Trophoblast cell (in vitro differentiated cells and primary cell): ENCODE measurements around the gene AURKA.

Experiments used
- DNase-seq, 2 donors: peaks; one replicate each; pipeline ENCODE4 v3.0.0-alpha.2; 2016
- H2AFZ ChIP-seq: 2 replicates; pipeline ENCODE4 v1.6.1; 2013; ENCODE audit warnings: low read length, moderate library complexity, mild to moderate bottlenecking; ENCODE audit not compliant: insufficient read depth, poor library complexity
- H2AK5ac ChIP-seq: 2 replicates; pipeline ENCODE4 v1.6.1; 2013; ENCODE audit warnings: mild to moderate bottlenecking, low read length
- H2BK120ac ChIP-seq: 2 replicates; pipeline ENCODE4 v1.6.1; 2013; ENCODE audit warnings: low read length, mild to moderate bottlenecking, moderate library complexity; ENCODE audit not compliant: insufficient read depth, poor library complexity
- H2BK12ac ChIP-seq: 2 replicates; pipeline ENCODE4 v1.6.1; 2013; ENCODE audit warnings: mild to moderate bottlenecking, low read length, moderate library complexity
- H2BK5ac ChIP-seq: 2 replicates; pipeline ENCODE4 v1.6.1; 2013; ENCODE audit warnings: low read length, low read depth, moderate library complexity, mild to moderate bottlenecking; ENCODE audit not compliant: poor library complexity
- H3K14ac ChIP-seq: 2 replicates; pipeline ENCODE4 v1.6.1; 2013; ENCODE audit warnings: mild to moderate bottlenecking, low read length
- H3K18ac ChIP-seq: 2 replicates; pipeline ENCODE4 v1.6.1; 2013; ENCODE audit warnings: mild to moderate bottlenecking, low read length
- H3K23ac ChIP-seq: 2 replicates; pipeline ENCODE4 v1.6.1; 2013; ENCODE audit warnings: low read length
- H3K27ac ChIP-seq: 2 replicates; pipeline ENCODE4 v1.5.1; 2013; ENCODE audit warnings: low read depth, mild to moderate bottlenecking, inconsistent platforms, low read length, moderate library complexity
- H3K27me3 ChIP-seq: 2 replicates; pipeline ENCODE4 v1.6.1; 2013; ENCODE audit warnings: inconsistent platforms, mild to moderate bottlenecking, low read length, moderate library complexity; ENCODE audit not compliant: insufficient read depth
- H3K36me3 ChIP-seq, 2 experiments: 1 replicate in 1 of 2; 2 replicates in 1 of 2; pipeline ENCODE4 v1.6.1; 2013; ENCODE audit warnings: low read length in 2 of 2, mild to moderate bottlenecking in 2 of 2, moderate library complexity in 1 of 2; ENCODE audit not compliant: insufficient read depth in 2 of 2, control insufficient read depth in 1 of 2
- H3K4ac ChIP-seq: 2 replicates; pipeline ENCODE4 v1.6.1; 2013; ENCODE audit warnings: low read depth, mild to moderate bottlenecking, low read length, moderate library complexity
- H3K4me1 ChIP-seq, 2 experiments: 1 replicate in 1 of 2; 2 replicates in 1 of 2; pipeline ENCODE4 v1.6.1; 2013; ENCODE audit warnings: low read length in 2 of 2, mild to moderate bottlenecking in 2 of 2, moderate library complexity in 1 of 2; ENCODE audit not compliant: insufficient read depth in 2 of 2, control insufficient read depth in 1 of 2
- H3K4me2 ChIP-seq: 2 replicates; pipeline ENCODE4 v1.6.1; 2013; ENCODE audit warnings: inconsistent platforms, mild to moderate bottlenecking, low read length, moderate library complexity
- H3K4me3 ChIP-seq: 2 replicates; pipeline ENCODE4 v1.5.1; 2013; ENCODE audit warnings: mild to moderate bottlenecking, low read depth, low read length, inconsistent platforms
- H3K79me1 ChIP-seq: one replicate; pipeline ENCODE4 v1.6.1; 2013; ENCODE audit warnings: low read length
- H3K79me2 ChIP-seq: 2 replicates; pipeline ENCODE4 v1.6.1; 2013; ENCODE audit warnings: low read length, mild to moderate bottlenecking; ENCODE audit not compliant: control insufficient read depth, insufficient read depth, poor library complexity
- H3K9ac ChIP-seq: 2 replicates; pipeline ENCODE4 v1.6.1; 2013; ENCODE audit warnings: mild to moderate bottlenecking, low read length
- H3K9me3 ChIP-seq: 2 replicates; pipeline ENCODE4 v1.6.1; 2013; ENCODE audit warnings: low read depth, mild to moderate bottlenecking, control low read depth, inconsistent platforms, low read length; ENCODE audit not compliant: insufficient read depth
- H4K12ac ChIP-seq: 2 replicates; pipeline ENCODE4 v1.6.1; 2013; ENCODE audit warnings: low read depth, mild to moderate bottlenecking, low read length, moderate library complexity
- H4K8ac ChIP-seq: 2 replicates; pipeline ENCODE4 v1.6.1; 2013; ENCODE audit warnings: low read depth, mild to moderate bottlenecking, low read length, moderate library complexity
- H4K91ac ChIP-seq: one replicate; pipeline ENCODE4 v1.6.1; 2013; ENCODE audit warnings: low read depth, mild to moderate bottlenecking, low read length, moderate library complexity
- WGBS: extraction: QIAGEN DNeasy Blood & Tissue Kit; methylation state at CpG from one replicate; pipeline ENCODE4 v1.1.7; 2013; ENCODE audit warnings: missing lambda C conversion rate; ENCODE audit not compliant: insufficient read length, insufficient coverage; ENCODE audit errors: extremely low coverage; 5-methylcytosine and 5-hydroxymethylcytosine counted together

Gene AURKA

DNA sequence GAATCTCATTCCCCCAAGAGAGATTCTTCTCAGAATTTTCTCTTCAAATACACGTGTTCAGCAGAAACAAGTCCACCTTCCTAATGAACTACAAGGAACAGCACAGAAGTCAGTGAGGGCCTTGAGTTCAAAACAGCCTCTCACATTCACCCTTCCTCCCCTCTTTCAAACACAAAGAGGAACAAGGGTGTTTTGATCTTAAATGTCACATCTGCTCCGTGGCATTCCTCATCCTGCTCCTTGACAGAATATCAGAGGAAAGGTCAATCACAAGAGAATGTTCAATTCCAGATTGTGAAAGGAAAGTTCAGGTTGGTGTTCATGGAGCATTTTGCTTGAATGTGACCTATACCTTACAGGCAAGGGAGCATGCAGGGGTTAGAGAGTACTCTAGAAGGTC lies 68.8 kb downstream of the AURKA start:
- H3K14ac ChIP-seq: no peak overlapping the region
- H3K79me1 ChIP-seq: no peaks in the 10 kb centered on the region
- no CpG with 5 or more reads among the region's 2 CpGs for WGBS
- H4K91ac ChIP-seq: no peak overlapping the region
- H3K79me2 ChIP-seq: no peaks in the 10 kb centered on the region
- no peak overlapping the region for H3K9ac ChIP-seq
- no peak overlapping the region for H4K8ac ChIP-seq
- no peak overlapping the region for H3K4ac ChIP-seq
- no peak overlapping the region for H3K4me2 ChIP-seq
- H2BK5ac ChIP-seq: no peak overlapping the region
- no peak overlapping the region for H3K18ac ChIP-seq
- H3K27me3 ChIP-seq: no peaks in the 10 kb centered on the region
- no peaks in the 10 kb centered on the region for H3K4me1 ChIP-seq
- peaks cover 11% of the 10 kb centered on the region for H3K9me3 ChIP-seq
- no peak overlapping the region for H2BK120ac ChIP-seq
- H2AK5ac ChIP-seq: no peak overlapping the region
- DNase-seq: no peak
- no peak overlapping the region for H3K27ac ChIP-seq
- no peak overlapping the region for H2AFZ ChIP-seq
- no peak overlapping the region for H4K12ac ChIP-seq
- H3K36me3 ChIP-seq: no peaks in the 10 kb centered on the region
- H3K4me3 ChIP-seq: no peak overlapping the region
- no peak overlapping the region for H2BK12ac ChIP-seq
- no peak overlapping the region for H3K23ac ChIP-seq

DNA sequence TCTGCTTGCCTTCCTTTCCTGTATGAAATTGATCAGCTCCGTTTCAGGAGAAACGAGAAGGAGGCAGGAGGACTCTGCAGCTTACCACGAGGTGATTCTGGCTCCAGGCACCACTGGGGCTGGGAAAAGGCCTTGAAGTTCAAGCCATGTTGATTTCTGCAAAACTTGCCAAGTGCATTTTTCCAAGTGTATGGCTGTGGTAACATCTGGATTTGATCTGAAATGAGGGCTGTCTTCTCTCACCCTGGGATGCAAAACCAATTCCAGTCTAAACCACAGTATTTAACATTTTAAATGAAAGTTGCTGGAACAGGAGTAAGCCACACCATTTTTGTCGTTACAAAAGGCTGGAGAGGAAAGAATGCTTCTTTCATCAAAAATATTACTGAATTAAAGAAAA lies 69.3 kb downstream of the AURKA start:
- H2AFZ ChIP-seq: no peak overlapping the region
- H3K27me3 ChIP-seq: no peaks in the 10 kb centered on the region
- no peak overlapping the region for H3K4me2 ChIP-seq
- H3K27ac ChIP-seq: no peak overlapping the region
- no peaks in the 10 kb centered on the region for H3K79me2 ChIP-seq
- H2BK5ac ChIP-seq: no peak overlapping the region
- peaks cover 11% of the 10 kb centered on the region for H3K9me3 ChIP-seq
- H4K91ac ChIP-seq: no peak overlapping the region
- H3K14ac ChIP-seq: no peak overlapping the region
- no peaks in the 10 kb centered on the region for H3K79me1 ChIP-seq
- WGBS: no CpG with 5 or more reads among the region's 4 CpGs
- H4K8ac ChIP-seq: no peak overlapping the region
- no peak overlapping the region for H3K4me3 ChIP-seq
- no peak overlapping the region for H4K12ac ChIP-seq
- no peak overlapping the region for H3K18ac ChIP-seq
- no peaks in the 10 kb centered on the region for H3K36me3 ChIP-seq
- H3K9ac ChIP-seq: no peak overlapping the region
- no peak overlapping the region for H2BK12ac ChIP-seq
- no peak overlapping the region for H2BK120ac ChIP-seq
- H3K4ac ChIP-seq: no peak overlapping the region
- H3K4me1 ChIP-seq: no peaks in the 10 kb centered on the region
- no peak overlapping the region for H3K23ac ChIP-seq
- H2AK5ac ChIP-seq: no peak overlapping the region
- DNase-seq: no peak
